Ectodermal cell (in vitro differentiated cells): ENCODE data around the gene LIPM.

Source experiments
- H3K27ac ChIP-seq: 2 replicates; pipeline ENCODE4 v1.7.0; 2013; ENCODE audit warnings: mild to moderate bottlenecking, low read depth, low read length; ENCODE audit not compliant: insufficient read depth, poor library complexity, severe bottlenecking
- H3K27me3 ChIP-seq: 2 replicates; pipeline ENCODE4 v1.7.0; 2013; ENCODE audit warnings: mild to moderate bottlenecking, low read length; ENCODE audit not compliant: insufficient read depth, control insufficient read depth, poor library complexity, severe bottlenecking
- H3K36me3 ChIP-seq: one replicate; pipeline ENCODE4 v1.7.0; 2013; ENCODE audit warnings: low read length; ENCODE audit not compliant: control insufficient read depth, insufficient read depth
- H3K4me1 ChIP-seq: one replicate; pipeline ENCODE4 v1.7.0; 2013; ENCODE audit warnings: low read length; ENCODE audit not compliant: control insufficient read depth, insufficient read depth
- H3K4me3 ChIP-seq: 2 replicates; pipeline ENCODE4 v1.7.0; 2013; ENCODE audit warnings: low read depth, low read length, control low read depth; ENCODE audit not compliant: insufficient read depth
- H3K9me3 ChIP-seq: 2 replicates; pipeline ENCODE4 v1.7.0; 2013; ENCODE audit warnings: mild to moderate bottlenecking, low read length, moderate library complexity; ENCODE audit not compliant: control insufficient read depth
- WGBS, 2 experiments: methylation state at CpG; one replicate each; pipeline ENCODE4 v1.1.7; 2013; ENCODE audit warnings: missing lambda C conversion rate in 2 of 2; 5-methylcytosine and 5-hydroxymethylcytosine counted together

Gene LIPM

GRCh38 chr10:88781206-88781605, 21.3 kb upstream of the LIPM start:
- H3K4me3 ChIP-seq: no peak overlapping the region
- H3K27ac ChIP-seq: no peak overlapping the region
- no peaks in the 10 kb centered on the region for H3K27me3 ChIP-seq
- 88 to 96% methylated on average over 2 of the region's 2 CpGs for WGBS, 2 experiments
- H3K36me3 ChIP-seq: no peaks in the 10 kb centered on the region
- no peaks in the 10 kb centered on the region for H3K4me1 ChIP-seq
- no peaks in the 10 kb centered on the region for H3K9me3 ChIP-seq

- no peaks in the 10 kb centered on the region for H3K9me3 ChIP-seq
- no peaks in the 10 kb centered on the region for H3K4me1 ChIP-seq
- H3K27me3 ChIP-seq: no peaks in the 10 kb centered on the region
- no peak overlapping the region for H3K27ac ChIP-seq
- no peak overlapping the region for H3K4me3 ChIP-seq
- 100% methylated on average over 2 of the region's 3 CpGs; no CpG with 5 or more reads in 1 of the 2 experiments for WGBS, 2 experiments
- no peaks in the 10 kb centered on the region for H3K36me3 ChIP-seq
These were observed 20.3 kb upstream of the LIPM start for GRCh38 chr10:88782222-88782621.

- Histone ChIP-seq H3K9me3 (no peaks in the 10 kb centered on the region), H3K27ac (no peak overlapping the region), H3K36me3 (no peaks in the 10 kb centered on the region), H3K4me3 (no peak overlapping the region), H3K27me3 (no peaks in the 10 kb centered on the region), H3K4me1 (no peaks in the 10 kb centered on the region)
- WGBS, 2 experiments: 77% methylated on average over 2 of the region's 3 CpGs
These were observed 18.8 kb upstream of the LIPM start for GRCh38 chr10:88783724-88784123.

- Histone ChIP-seq H3K27ac (no peak overlapping the region), H3K36me3 (no peaks in the 10 kb centered on the region), H3K4me1 (no peaks in the 10 kb centered on the region), H3K9me3 (no peaks in the 10 kb centered on the region), H3K27me3 (no peaks in the 10 kb centered on the region), H3K4me3 (no peak overlapping the region)
- WGBS, 2 experiments: 94 to 96% methylated on average over 10 of the region's 10 CpGs
These were observed 16.3 kb upstream of the LIPM start for GRCh38 chr10:88786032-88786770.

GRCh38 chr10:88787463-88787862, 15.1 kb upstream of the LIPM start:
- Histone ChIP-seq H3K4me1 (no peaks in the 10 kb centered on the region), H3K27ac (no peak overlapping the region), H3K4me3 (no peak overlapping the region), H3K9me3 (no peaks in the 10 kb centered on the region), H3K36me3 (no peaks in the 10 kb centered on the region), H3K27me3 (no peaks in the 10 kb centered on the region)
- 94% methylated on average over 5 of the region's 5 CpGs for WGBS, 2 experiments

DNA sequence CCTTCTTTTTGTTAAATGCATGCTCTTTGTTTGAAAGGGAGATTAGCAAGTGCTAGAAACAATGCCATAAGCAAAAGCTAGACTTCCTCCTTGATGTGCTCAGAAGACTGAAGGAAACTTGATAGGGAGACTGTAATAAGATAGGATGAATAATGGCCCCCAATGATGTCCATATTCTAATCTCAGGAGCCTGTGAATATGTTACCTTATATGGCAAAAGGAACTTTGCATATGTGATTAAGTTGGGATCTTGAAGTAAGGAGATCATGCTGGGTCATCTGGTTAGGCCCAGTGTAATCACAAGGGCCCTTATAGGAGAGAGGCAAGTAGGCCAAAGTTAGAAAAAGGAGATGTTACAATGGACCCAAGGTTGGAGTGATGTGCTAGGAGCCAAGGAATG, 13.6 kb upstream of the LIPM start:
- Histone ChIP-seq H3K36me3 (no peaks in the 10 kb centered on the region), H3K27me3 (no peaks in the 10 kb centered on the region), H3K27ac (no peak overlapping the region), H3K9me3 (no peaks in the 10 kb centered on the region), H3K4me3 (no peak overlapping the region), H3K4me1 (no peaks in the 10 kb centered on the region)

- WGBS, 2 experiments: 42 to 50% methylated on average over 2 of the region's 2 CpGs
These were observed 10.6 kb upstream of the LIPM start for GRCh38 chr10:88791924-88792323.

GRCh38 chr10:88792661-88793060, 9.9 kb upstream of the LIPM start:
- no peaks in the 10 kb centered on the region for H3K27me3 ChIP-seq
- H3K4me3 ChIP-seq: no peak overlapping the region
- no peaks in the 10 kb centered on the region for H3K4me1 ChIP-seq
- WGBS, 2 experiments: 89 to 92% methylated on average over 4 of the region's 4 CpGs
- H3K9me3 ChIP-seq: no peaks in the 10 kb centered on the region
- no peak overlapping the region for H3K27ac ChIP-seq
- no peaks in the 10 kb centered on the region for H3K36me3 ChIP-seq

More at GRCh38 chr10:88791924-88792323, 10.6 kb upstream of the LIPM start:
- Histone ChIP-seq H3K4me3 (no peak overlapping the region), H3K9me3 (no peaks in the 10 kb centered on the region), H3K27me3 (no peaks in the 10 kb centered on the region), H3K4me1 (no peaks in the 10 kb centered on the region), H3K36me3 (no peaks in the 10 kb centered on the region), H3K27ac (no peak overlapping the region)

- no peaks in the 10 kb centered on the region for H3K36me3 ChIP-seq
- H3K4me3 ChIP-seq: no peak overlapping the region
- WGBS, 2 experiments: 88 to 96% methylated on average over 2 of the region's 2 CpGs
- no peak overlapping the region for H3K27ac ChIP-seq
- H3K4me1 ChIP-seq: no peaks in the 10 kb centered on the region
- H3K27me3 ChIP-seq: no peaks in the 10 kb centered on the region
- no peaks in the 10 kb centered on the region for H3K9me3 ChIP-seq
These were observed 8.7 kb upstream of the LIPM start for GRCh38 chr10:88793712-88794299.

DNA sequence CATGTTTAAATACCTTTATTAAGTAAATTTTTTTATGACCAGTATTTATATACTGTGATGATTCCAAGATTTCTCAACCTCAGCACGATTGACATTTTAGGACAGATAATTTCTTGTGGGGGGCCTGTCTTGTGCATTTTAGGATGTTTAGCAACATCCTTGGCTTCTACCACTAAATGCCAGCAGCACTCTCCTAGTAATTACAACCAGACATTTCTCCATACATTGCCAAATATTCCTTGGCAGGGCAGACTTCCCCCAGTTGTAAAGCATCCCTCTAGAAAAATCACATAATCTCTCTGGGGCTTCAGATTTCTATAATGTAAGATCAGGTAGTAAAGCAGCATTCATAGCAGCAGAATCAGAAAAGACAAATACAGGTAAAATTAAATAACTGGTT, 7.8 kb upstream of the LIPM start:
- H3K4me3 ChIP-seq: no peak overlapping the region
- no peaks in the 10 kb centered on the region for H3K9me3 ChIP-seq
- H3K36me3 ChIP-seq: no peaks in the 10 kb centered on the region
- no peak overlapping the region for H3K27ac ChIP-seq
- no peaks in the 10 kb centered on the region for H3K27me3 ChIP-seq
- WGBS, 2 experiments: 88% methylated on average over 1 of the region's 1 CpG; no CpG with 5 or more reads in 1 of the 2 experiments
- no peaks in the 10 kb centered on the region for H3K4me1 ChIP-seq
